SK-N-SH (cell line): ENCODE results near the gene ITGB6. TPM values are rescaled to one million over a fixed set of nuclear protein-coding genes. Genes with fewer than 3 reads are reported as not detected.

ENCODE experiments used
- CTCF ChIA-PET: fragments of 300-600, 350-600 bp; formaldehyde crosslinking; extraction: SDS; loops from one replicate; lab custom pipeline; 2021; lab: Yijun Ruan, JAX
- POLR2A ChIA-PET: fragments of 350-600 bp; sonication (Branson Sonifier 250); formaldehyde crosslinking; extraction: SDS; loops from one replicate; lab custom pipeline; 2020; ENCODE audit warnings: antibody characterized with exemption, inconsistent platforms; lab: Yijun Ruan, JAX
- DNase-seq: peaks from one replicate; pipeline ENCODE4 v3.0.0; 2012
- H2AFZ ChIP-seq: fragments of 200-600 bp; sonication (generic); 2 replicates; pipeline ENCODE4 v1.8.1; 2016; ENCODE audit warnings: antibody characterized with exemption, mild to moderate bottlenecking, low read depth
- H3F3A ChIP-seq: fragments of 200-600 bp; sonication (generic); replicated peaks from 2 replicates; pipeline ENCODE3; 2016; ENCODE audit warnings: antibody characterized with exemption, mild to moderate bottlenecking; ENCODE audit not compliant: insufficient read depth
- H3K27ac ChIP-seq, 2 experiments: fragments of 200-500 bp in 1 of 2; fragments of 200-600 bp in 1 of 2; sonication (Bioruptor generic) in 1 of 2; sonication (generic), shearing (Covaris generic) in 1 of 2; 2 replicates each; pipeline versions ENCODE4 v1.5.1 to v1.6.1; 2014 to 2016; ENCODE audit warnings: low read depth in 2 of 2, inconsistent platforms in 1 of 2, low read length in 1 of 2, mild to moderate bottlenecking in 1 of 2, mixed read lengths in 1 of 2
- H3K27me3 ChIP-seq: fragments of 200-600 bp; sonication (generic), shearing (Covaris generic); 2 replicates; pipeline ENCODE4 v1.6.1; 2016; ENCODE audit warnings: mixed run types; ENCODE audit not compliant: insufficient read depth
- H3K36me3 ChIP-seq, 2 experiments: fragments of 200-500 bp in 1 of 2; fragments of 200-600 bp in 1 of 2; sonication (Bioruptor generic) in 1 of 2; sonication (generic) in 1 of 2; replicated peaks in 1 of 2; 2 replicates each; pipeline versions ENCODE3 to v1.5.1; 2014 to 2016; ENCODE audit warnings: low read length in 1 of 2, mild to moderate bottlenecking in 1 of 2; ENCODE audit not compliant: insufficient read depth in 2 of 2, control insufficient read depth in 1 of 2
- H3K4me1 ChIP-seq, 2 experiments: fragments of 200-500 bp in 1 of 2; fragments of 200-600 bp in 1 of 2; sonication (Bioruptor generic) in 1 of 2; sonication (generic), shearing (Covaris generic) in 1 of 2; 2 replicates each; pipeline versions ENCODE4 v1.5.1 to v1.6.1; 2014 to 2016; ENCODE audit warnings: low read depth in 1 of 2, low read length in 1 of 2, mixed run types in 1 of 2; ENCODE audit not compliant: insufficient read depth in 2 of 2, control insufficient read depth in 1 of 2
- H3K4me2 ChIP-seq: fragments of 200-600 bp; sonication (generic), shearing (Covaris generic); 2 replicates; pipeline ENCODE4 v1.6.1; 2017; ENCODE audit warnings: mixed run types
- H3K4me3 ChIP-seq, 2 experiments: fragments of 200-500 bp in 1 of 2; fragments of 200-600 bp in 1 of 2; sonication (Bioruptor generic) in 1 of 2; sonication (generic), shearing (Covaris generic) in 1 of 2; 2 replicates each; pipeline versions ENCODE4 v1.5.1 to v1.8.1; 2014 to 2016; ENCODE audit warnings: low read depth in 2 of 2, inconsistent platforms in 1 of 2, low read length in 1 of 2, mild to moderate bottlenecking in 1 of 2, mixed read lengths in 1 of 2, moderate library complexity in 1 of 2
- H3K79me2 ChIP-seq: fragments of 200-600 bp; sonication (generic); 2 replicates; pipeline ENCODE4 v1.8.1; 2017; ENCODE audit warnings: mild to moderate bottlenecking; ENCODE audit not compliant: insufficient read depth
- H3K9ac ChIP-seq: fragments of 200-600 bp; sonication (generic); 2 replicates; pipeline ENCODE4 v1.6.1; 2017; ENCODE audit warnings: mixed run types
- H3K9me2 ChIP-seq: fragments of 200-600 bp; sonication (generic); 2 replicates; pipeline ENCODE4 v1.6.1; 2017; ENCODE audit warnings: mixed run types
- H3K9me3 ChIP-seq: fragments of 200-600 bp; sonication (generic); 2 replicates; pipeline ENCODE4 v1.6.1; 2017; ENCODE audit warnings: mixed run types, mild to moderate bottlenecking, moderate library complexity
- H4K20me1 ChIP-seq: fragments of 200-600 bp; sonication (generic); 2 replicates; pipeline ENCODE4 v1.6.1; 2017; ENCODE audit warnings: mild to moderate bottlenecking, mixed run types; ENCODE audit not compliant: insufficient read depth
- CHD2 ChIP-seq: fragments of 150-350 bp; IDR thresholded peaks from 2 replicates; pipeline ENCODE4 v1.6.1; 2018; ENCODE audit warnings: low read length; ENCODE audit not compliant: partially characterized antibody
- EP300 ChIP-seq, 2 experiments: IDR thresholded peaks; 2 replicates each; pipeline versions ENCODE4 v1.4.0 to v1.6.1; 2012; ENCODE audit warnings: borderline replicate concordance in 1 of 2, low read depth in 1 of 2, low read length in 1 of 2
- EZH2phosphoT487 ChIP-seq: fragments of 200-600 bp; sonication (generic); IDR thresholded peaks from 2 replicates; pipeline ENCODE4 v1.6.1; 2017; ENCODE audit warnings: low read depth, mixed run types, mild to moderate bottlenecking, antibody characterized with exemption, moderate library complexity, borderline replicate concordance
- FOSL2 ChIP-seq: IDR thresholded peaks from 2 replicates; pipeline ENCODE4 v1.4.0; 2012; ENCODE audit warnings: low read depth, mild to moderate bottlenecking, moderate library complexity, borderline replicate concordance
- FOXM1 ChIP-seq: IDR thresholded peaks from 2 replicates; pipeline ENCODE4 v1.4.0; 2012; ENCODE audit warnings: low read depth, mild to moderate bottlenecking
- GABPA ChIP-seq: IDR thresholded peaks from 2 replicates; pipeline ENCODE4 v1.4.0; 2012; ENCODE audit warnings: low read depth, mild to moderate bottlenecking
- GATA2 ChIP-seq: sonication (generic); formaldehyde crosslinking; IDR thresholded peaks from 2 replicates; pipeline ENCODE4 v1.5.0; 2020; ENCODE audit warnings: mild to moderate bottlenecking, missing genetic modification reagents
- JUND ChIP-seq: IDR thresholded peaks from 2 replicates; pipeline ENCODE4 v1.4.0; 2012
- NRF1 ChIP-seq: IDR thresholded peaks from 2 replicates; pipeline ENCODE4 v1.6.1; 2012; ENCODE audit warnings: low read depth, mild to moderate bottlenecking, low read length
- POLR2AphosphoS5 ChIP-seq: IDR thresholded peaks from 2 replicates; pipeline ENCODE4 v1.6.1; 2012; ENCODE audit warnings: low read depth, low read length
- RAD21 ChIP-seq: IDR thresholded peaks from 2 replicates; pipeline ENCODE4 v1.6.1; 2012; ENCODE audit warnings: mild to moderate bottlenecking, low read length
- RCOR1 ChIP-seq: fragments of 150-350 bp; IDR thresholded peaks from 2 replicates; pipeline ENCODE4 v1.6.1; 2017; ENCODE audit warnings: antibody characterized with exemption, low read length
- RFX5 ChIP-seq: IDR thresholded peaks from 2 replicates; pipeline ENCODE4 v1.6.1; 2012; ENCODE audit warnings: mild to moderate bottlenecking, improper control_type of control experiment, low read length
- RXRA ChIP-seq: IDR thresholded peaks from 2 replicates; pipeline ENCODE4 v1.4.0; 2012; ENCODE audit warnings: low read depth, mild to moderate bottlenecking, borderline replicate concordance
- SIN3A ChIP-seq: IDR thresholded peaks from 2 replicates; pipeline ENCODE4 v1.6.1; 2012; ENCODE audit warnings: low read depth, mild to moderate bottlenecking, low read length, moderate library complexity, borderline replicate concordance
- SMC3 ChIP-seq: IDR thresholded peaks from 2 replicates; pipeline ENCODE4 v1.6.1; 2012; ENCODE audit warnings: low read depth, low read length, improper control_type of control experiment
- TAF1 ChIP-seq: IDR thresholded peaks from 2 replicates; pipeline ENCODE4 v1.6.1; 2012; ENCODE audit warnings: low read depth, mild to moderate bottlenecking, low read length, moderate library complexity, borderline replicate concordance
- TEAD4 ChIP-seq: IDR thresholded peaks from 2 replicates; pipeline ENCODE4 v1.4.0; 2012; ENCODE audit warnings: mild to moderate bottlenecking, borderline replicate concordance; ENCODE audit not compliant: insufficient read depth
- YY1 ChIP-seq: IDR thresholded peaks from 2 replicates; pipeline ENCODE4 v1.4.0; 2012; ENCODE audit warnings: low read depth, mild to moderate bottlenecking
- WGBS: methylation state at CpG from one replicate; pipeline ENCODE4 v1.1.6; 2017; ENCODE audit warnings: low lambda C conversion rate; 5-methylcytosine and 5-hydroxymethylcytosine counted together
- polyA plus RNA-seq, 3 experiments: library from polyadenylated mRNA; depleted of rRNA; stranded (reverse); fragments of >200 nt; gene quantifications; 2 replicates each; pipeline ENCODE4 v1.2.3, GENCODE V29; 2012
- TF ChIP-seq, protein P1 (sequence below): IDR thresholded peaks from 2 replicates; pipeline ENCODE4 v1.4.0; 2012; ENCODE audit warnings: low read depth, borderline replicate concordance
- TF ChIP-seq, protein P2 (sequence below): IDR thresholded peaks from 2 replicates; pipeline ENCODE4 v1.4.0; 2012; ENCODE audit warnings: low read depth
- TF ChIP-seq, protein P3 (sequence below): IDR thresholded peaks from 2 replicates; pipeline ENCODE4 v1.6.1; 2012; ENCODE audit warnings: mild to moderate bottlenecking, low read depth, low read length, moderate library complexity
- TF ChIP-seq, protein P4 (sequence below): IDR thresholded peaks from 2 replicates; pipeline ENCODE4 v1.4.0; 2012; ENCODE audit warnings: low read depth, borderline replicate concordance

The ITGB6 gene
- polyA plus RNA-seq, 1 of the 3 experiments (the other 2 are of a cell fraction) = 0.10 TPM

DNA sequence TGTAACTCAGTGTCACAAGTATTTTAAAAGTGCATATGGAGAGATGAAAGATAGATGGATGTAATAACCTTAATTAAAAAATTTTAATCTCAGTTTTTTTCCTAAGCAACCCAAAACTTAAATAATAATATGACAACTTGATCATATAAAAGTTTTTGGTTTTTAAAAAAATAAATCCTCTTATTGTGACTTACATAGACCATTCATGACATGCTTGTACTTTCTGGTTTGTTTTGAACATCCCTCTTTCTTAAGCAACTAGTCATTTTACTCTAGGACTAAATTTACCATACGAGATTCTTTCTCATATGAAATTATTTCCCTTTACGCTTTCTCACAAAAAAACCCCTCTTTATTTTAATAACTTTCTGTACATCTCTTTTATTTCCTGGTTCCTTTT, 131.2 kb downstream of the ITGB6 start:
- 48% methylated on average over 2 of the region's 2 CpGs for WGBS
- Histone ChIP-seq H3K9me3 (peaks cover 15% of the 10 kb centered on the region; the same call in 1 of the 2 replicates), H4K20me1 (no peaks in the 10 kb centered on the region), H3K27ac (no peak overlapping the region), H3K79me2 (no peaks in the 10 kb centered on the region), H3K4me2 (no peak overlapping the region), H3K9ac (no peak overlapping the region), H3K4me3 (no peak overlapping the region), H2AFZ (no peak overlapping the region), H3K4me1 (peaks cover 0 to 9% of the 10 kb centered on the region in 2 experiments; a peak in 2 of 4 replicates), H3F3A (no peaks in the 10 kb centered on the region)
- ChIA-PET POLR2A (no interaction called here), CTCF (no interaction called here)
- DNase-seq = no peak
- TF ChIP-seq FOSL2 = no peak
- no peak for TF ChIP-seq NRF1
- no peak for TF ChIP-seq EZH2phosphoT487
- no peak for TF ChIP-seq POLR2AphosphoS5
- TF ChIP-seq SIN3A = no peak
- TF ChIP-seq, all 33 proteins: peak for 0
- Histone ChIP-seq H3K9me2 (no peaks in the 10 kb centered on the region), H3K27me3 (no peaks in the 10 kb centered on the region), H3K36me3 (no peaks in the 10 kb centered on the region)

DNA sequence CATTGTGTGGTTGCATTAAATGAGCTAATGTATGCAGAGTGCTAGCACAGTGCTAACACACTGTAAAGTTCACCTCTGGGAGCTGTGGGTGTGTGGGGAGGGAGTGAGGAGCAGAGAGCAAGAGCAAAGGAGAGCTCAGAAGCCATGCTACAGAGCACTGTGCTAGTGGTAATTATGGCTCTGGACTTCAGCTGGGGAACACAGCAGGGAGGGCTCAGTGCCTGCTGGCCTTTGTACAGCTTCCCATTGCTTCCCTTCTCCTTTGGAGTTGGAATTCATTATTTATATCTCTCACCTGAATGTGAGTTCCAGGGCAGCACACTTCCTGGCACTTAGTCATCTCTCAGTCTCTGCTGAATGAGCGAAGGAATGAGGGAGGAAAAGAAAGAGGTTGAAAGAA, 135.2 kb downstream of the ITGB6 start:
- 71% methylated on average over 1 of the region's 1 CpG for WGBS
- CTCF ChIA-PET = interaction anchor here (0.7 to 1.0 kb wide), 3 partner anchors 13 to 45 kb away, joined by 3 to 5 read pairs (median 3); no protein-coding TSS in a partner anchor

More for the DNA sequence above, 135.2 kb downstream of the ITGB6 start:
- Histone ChIP-seq H3K9me3 (peaks cover 15% of the 10 kb centered on the region; the same call in 1 of the 2 replicates), H3K27me3 (no peaks in the 10 kb centered on the region), H3K79me2 (no peaks in the 10 kb centered on the region), H3K4me3 (no peak overlapping the region), H3K9me2 (no peaks in the 10 kb centered on the region), H3K27ac (no peak overlapping the region), H2AFZ (no peak overlapping the region), H4K20me1 (no peaks in the 10 kb centered on the region), H3K9ac (no peak overlapping the region), H3K4me1 (peaks cover 0 to 16% of the 10 kb centered on the region in 2 experiments; a peak in 2 of 4 replicates), H3K36me3 (no peaks in the 10 kb centered on the region), H3K4me2 (no peak overlapping the region), H3F3A (no peaks in the 10 kb centered on the region)
- POLR2A ChIA-PET = no interaction called here
- TF ChIP-seq, protein P1, sequence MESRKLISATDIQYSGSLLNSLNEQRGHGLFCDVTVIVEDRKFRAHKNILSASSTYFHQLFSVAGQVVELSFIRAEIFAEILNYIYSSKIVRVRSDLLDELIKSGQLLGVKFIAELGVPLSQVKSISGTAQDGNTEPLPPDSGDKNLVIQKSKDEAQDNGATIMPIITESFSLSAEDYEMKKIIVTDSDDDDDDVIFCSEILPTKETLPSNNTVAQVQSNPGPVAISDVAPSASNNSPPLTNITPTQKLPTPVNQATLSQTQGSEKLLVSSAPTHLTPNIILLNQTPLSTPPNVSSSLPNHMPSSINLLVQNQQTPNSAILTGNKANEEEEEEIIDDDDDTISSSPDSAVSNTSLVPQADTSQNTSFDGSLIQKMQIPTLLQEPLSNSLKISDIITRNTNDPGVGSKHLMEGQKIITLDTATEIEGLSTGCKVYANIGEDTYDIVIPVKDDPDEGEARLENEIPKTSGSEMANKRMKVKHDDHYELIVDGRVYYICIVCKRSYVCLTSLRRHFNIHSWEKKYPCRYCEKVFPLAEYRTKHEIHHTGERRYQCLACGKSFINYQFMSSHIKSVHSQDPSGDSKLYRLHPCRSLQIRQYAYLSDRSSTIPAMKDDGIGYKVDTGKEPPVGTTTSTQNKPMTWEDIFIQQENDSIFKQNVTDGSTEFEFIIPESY = no peak
- TF ChIP-seq SMC3 (no peak), JUND (no peak), TAF1 (no peak), FOXM1 (no peak), CHD2 (no peak), YY1 (no peak), EP300 (IDR thresholded peaks at IDR 0.05; ENCODE audit: borderline replicate concordance in 1 of 2, low read depth in 1 of 2, low read length in 1 of 2) (no peak), GATA2 (CRISPR knock-in tag) (no peak), RFX5 (no peak), RAD21 (no peak), GABPA (no peak), RXRA (no peak), TEAD4 (no peak), RCOR1 (no peak), EZH2phosphoT487 (no peak)
- TF ChIP-seq, protein P2, sequence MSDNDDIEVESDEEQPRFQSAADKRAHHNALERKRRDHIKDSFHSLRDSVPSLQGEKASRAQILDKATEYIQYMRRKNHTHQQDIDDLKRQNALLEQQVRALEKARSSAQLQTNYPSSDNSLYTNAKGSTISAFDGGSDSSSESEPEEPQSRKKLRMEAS = no peak
- TF ChIP-seq, protein P3, sequence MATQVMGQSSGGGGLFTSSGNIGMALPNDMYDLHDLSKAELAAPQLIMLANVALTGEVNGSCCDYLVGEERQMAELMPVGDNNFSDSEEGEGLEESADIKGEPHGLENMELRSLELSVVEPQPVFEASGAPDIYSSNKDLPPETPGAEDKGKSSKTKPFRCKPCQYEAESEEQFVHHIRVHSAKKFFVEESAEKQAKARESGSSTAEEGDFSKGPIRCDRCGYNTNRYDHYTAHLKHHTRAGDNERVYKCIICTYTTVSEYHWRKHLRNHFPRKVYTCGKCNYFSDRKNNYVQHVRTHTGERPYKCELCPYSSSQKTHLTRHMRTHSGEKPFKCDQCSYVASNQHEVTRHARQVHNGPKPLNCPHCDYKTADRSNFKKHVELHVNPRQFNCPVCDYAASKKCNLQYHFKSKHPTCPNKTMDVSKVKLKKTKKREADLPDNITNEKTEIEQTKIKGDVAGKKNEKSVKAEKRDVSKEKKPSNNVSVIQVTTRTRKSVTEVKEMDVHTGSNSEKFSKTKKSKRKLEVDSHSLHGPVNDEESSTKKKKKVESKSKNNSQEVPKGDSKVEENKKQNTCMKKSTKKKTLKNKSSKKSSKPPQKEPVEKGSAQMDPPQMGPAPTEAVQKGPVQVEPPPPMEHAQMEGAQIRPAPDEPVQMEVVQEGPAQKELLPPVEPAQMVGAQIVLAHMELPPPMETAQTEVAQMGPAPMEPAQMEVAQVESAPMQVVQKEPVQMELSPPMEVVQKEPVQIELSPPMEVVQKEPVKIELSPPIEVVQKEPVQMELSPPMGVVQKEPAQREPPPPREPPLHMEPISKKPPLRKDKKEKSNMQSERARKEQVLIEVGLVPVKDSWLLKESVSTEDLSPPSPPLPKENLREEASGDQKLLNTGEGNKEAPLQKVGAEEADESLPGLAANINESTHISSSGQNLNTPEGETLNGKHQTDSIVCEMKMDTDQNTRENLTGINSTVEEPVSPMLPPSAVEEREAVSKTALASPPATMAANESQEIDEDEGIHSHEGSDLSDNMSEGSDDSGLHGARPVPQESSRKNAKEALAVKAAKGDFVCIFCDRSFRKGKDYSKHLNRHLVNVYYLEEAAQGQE = no peak
- TF ChIP-seq, protein P4, sequence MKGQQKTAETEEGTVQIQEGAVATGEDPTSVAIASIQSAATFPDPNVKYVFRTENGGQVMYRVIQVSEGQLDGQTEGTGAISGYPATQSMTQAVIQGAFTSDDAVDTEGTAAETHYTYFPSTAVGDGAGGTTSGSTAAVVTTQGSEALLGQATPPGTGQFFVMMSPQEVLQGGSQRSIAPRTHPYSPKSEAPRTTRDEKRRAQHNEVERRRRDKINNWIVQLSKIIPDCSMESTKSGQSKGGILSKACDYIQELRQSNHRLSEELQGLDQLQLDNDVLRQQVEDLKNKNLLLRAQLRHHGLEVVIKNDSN = no peak
- DNase-seq = no peak
